K562 (cell line): Measurements from ENCODE around the gene SSU72.

Experiments
- BACH1 ChIP-seq: fragments of 200-800 bp; sonication (Bioruptor generic); IDR thresholded peaks from 2 replicates; pipeline ENCODE4 v1.6.1; 2016; ENCODE audit warnings: missing genetic modification characterization, missing compliant biosample characterization
- NFYB ChIP-seq: IDR thresholded peaks from 2 replicates; pipeline ENCODE4 v1.6.1; 2011; ENCODE audit warnings: mild to moderate bottlenecking, moderate library complexity; ENCODE audit not compliant: insufficient read length; ENCODE audit errors: extremely low read depth
- TGIF2 ChIP-seq: sonication (generic); formaldehyde crosslinking; IDR thresholded peaks from 2 replicates; pipeline ENCODE4 v1.8.1; 2022; ENCODE audit warnings: mild to moderate bottlenecking, missing genetic modification reagents, moderate library complexity
- TRIM28 ChIP-seq: fragments of 450-650 bp; IDR thresholded peaks from 2 replicates; pipeline ENCODE4 v1.6.1; 2017
- ZFP36 ChIP-seq: fragments of 150-350 bp; IDR thresholded peaks from 2 replicates; pipeline ENCODE4 v1.6.1; 2018; ENCODE audit warnings: low read length, low read depth; ENCODE audit not compliant: partially characterized antibody
- ZZZ3 ChIP-seq: fragments of 450-650 bp; IDR thresholded peaks from 2 replicates; pipeline ENCODE4 v1.6.1; 2016; ENCODE audit warnings: antibody characterized with exemption, mild to moderate bottlenecking, moderate library complexity
- TF ChIP-seq, protein P1 (sequence below): conservative IDR thresholded peaks from 2 replicates; pipeline ENCODE4 v1.6.1; 2011; ENCODE audit warnings: low read depth, mild to moderate bottlenecking, low read length; ENCODE audit not compliant: control insufficient read depth
- TF ChIP-seq, protein P2 (sequence below), 3 experiments: IDR thresholded peaks in 2 of 3; conservative IDR thresholded peaks in 1 of 3; 2 replicates each; pipeline ENCODE4 v1.5.1; 2011 to 2012; ENCODE audit warnings: low read length in 3 of 3, mild to moderate bottlenecking in 3 of 3, control low read depth in 2 of 3, improper control_type of control experiment in 1 of 3, inconsistent platforms in 1 of 3, low read depth in 1 of 3, mixed read lengths in 1 of 3, moderate library complexity in 1 of 3; ENCODE audit not compliant: insufficient read depth in 2 of 3

- no peak for TF ChIP-seq TGIF2
- TF ChIP-seq, protein P1, sequence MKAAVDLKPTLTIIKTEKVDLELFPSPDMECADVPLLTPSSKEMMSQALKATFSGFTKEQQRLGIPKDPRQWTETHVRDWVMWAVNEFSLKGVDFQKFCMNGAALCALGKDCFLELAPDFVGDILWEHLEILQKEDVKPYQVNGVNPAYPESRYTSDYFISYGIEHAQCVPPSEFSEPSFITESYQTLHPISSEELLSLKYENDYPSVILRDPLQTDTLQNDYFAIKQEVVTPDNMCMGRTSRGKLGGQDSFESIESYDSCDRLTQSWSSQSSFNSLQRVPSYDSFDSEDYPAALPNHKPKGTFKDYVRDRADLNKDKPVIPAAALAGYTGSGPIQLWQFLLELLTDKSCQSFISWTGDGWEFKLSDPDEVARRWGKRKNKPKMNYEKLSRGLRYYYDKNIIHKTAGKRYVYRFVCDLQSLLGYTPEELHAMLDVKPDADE, result no peak
- TF ChIP-seq ZFP36, result no peak
- TF ChIP-seq NFYB, result no peak
- TF ChIP-seq ZZZ3, result no peak
- no peak for TF ChIP-seq BACH1 (tag)
- TF ChIP-seq TRIM28, result no peak
- TF ChIP-seq, protein P2, sequence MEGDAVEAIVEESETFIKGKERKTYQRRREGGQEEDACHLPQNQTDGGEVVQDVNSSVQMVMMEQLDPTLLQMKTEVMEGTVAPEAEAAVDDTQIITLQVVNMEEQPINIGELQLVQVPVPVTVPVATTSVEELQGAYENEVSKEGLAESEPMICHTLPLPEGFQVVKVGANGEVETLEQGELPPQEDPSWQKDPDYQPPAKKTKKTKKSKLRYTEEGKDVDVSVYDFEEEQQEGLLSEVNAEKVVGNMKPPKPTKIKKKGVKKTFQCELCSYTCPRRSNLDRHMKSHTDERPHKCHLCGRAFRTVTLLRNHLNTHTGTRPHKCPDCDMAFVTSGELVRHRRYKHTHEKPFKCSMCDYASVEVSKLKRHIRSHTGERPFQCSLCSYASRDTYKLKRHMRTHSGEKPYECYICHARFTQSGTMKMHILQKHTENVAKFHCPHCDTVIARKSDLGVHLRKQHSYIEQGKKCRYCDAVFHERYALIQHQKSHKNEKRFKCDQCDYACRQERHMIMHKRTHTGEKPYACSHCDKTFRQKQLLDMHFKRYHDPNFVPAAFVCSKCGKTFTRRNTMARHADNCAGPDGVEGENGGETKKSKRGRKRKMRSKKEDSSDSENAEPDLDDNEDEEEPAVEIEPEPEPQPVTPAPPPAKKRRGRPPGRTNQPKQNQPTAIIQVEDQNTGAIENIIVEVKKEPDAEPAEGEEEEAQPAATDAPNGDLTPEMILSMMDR (IDR thresholded peaks at IDR 0.05 in 2 of 3, conservative IDR thresholded peaks at IDR 0.05 in 1 of 3; ENCODE audit: insufficient read depth in 2 of 3, low read depth in 1 of 3, low read length in 3 of 3), result no peak
These were observed 8.8 kb upstream of the SSU72 start for GRCh38 chr1:1583347-1584010.
